ENCODE measurements around the gene NEURL2.

NEURL2 gene

GRCh38 chr20:45848421-45848820 is 42.6 kb downstream of the NEURL2 start:
- no peak overlapping the region for H3K4me3 ChIP-seq (ENCODE audit: low read depth, low read length)

- H3K4me3 ChIP-seq (ENCODE audit: low read depth, low read length) = no peak overlapping the region
Measured at GRCh38 chr20:45845452-45845851, 45.6 kb downstream of the NEURL2 start.

GRCh38 chr20:45843506-45843905 is 47.5 kb downstream of the NEURL2 start:
- H3K4me3 ChIP-seq (ENCODE audit: low read depth, low read length) = no peak overlapping the region

- H3K4me3 ChIP-seq (ENCODE audit: low read depth, low read length) = no peak overlapping the region
Measured at GRCh38 chr20:45842169-45842812, 48.7 kb downstream of the NEURL2 start.

GRCh38 chr20:45841407-45842129 is 49.4 kb downstream of the NEURL2 start:
- no peak overlapping the region for H3K4me3 ChIP-seq (ENCODE audit: low read depth, low read length)

- no peak overlapping the region for H3K4me3 ChIP-seq (ENCODE audit: low read depth, low read length)
Measured at GRCh38 chr20:45840700-45841198, 50.3 kb downstream of the NEURL2 start.

Measured in iPS-11a (cell line).